ENCODE results near the gene PAX2. TPM values are rescaled to one million over a fixed set of nuclear protein-coding genes. Genes with fewer than 3 reads are reported as not detected.

PAX2 gene
- total RNA-seq, 1 donor, result not detected

DNA sequence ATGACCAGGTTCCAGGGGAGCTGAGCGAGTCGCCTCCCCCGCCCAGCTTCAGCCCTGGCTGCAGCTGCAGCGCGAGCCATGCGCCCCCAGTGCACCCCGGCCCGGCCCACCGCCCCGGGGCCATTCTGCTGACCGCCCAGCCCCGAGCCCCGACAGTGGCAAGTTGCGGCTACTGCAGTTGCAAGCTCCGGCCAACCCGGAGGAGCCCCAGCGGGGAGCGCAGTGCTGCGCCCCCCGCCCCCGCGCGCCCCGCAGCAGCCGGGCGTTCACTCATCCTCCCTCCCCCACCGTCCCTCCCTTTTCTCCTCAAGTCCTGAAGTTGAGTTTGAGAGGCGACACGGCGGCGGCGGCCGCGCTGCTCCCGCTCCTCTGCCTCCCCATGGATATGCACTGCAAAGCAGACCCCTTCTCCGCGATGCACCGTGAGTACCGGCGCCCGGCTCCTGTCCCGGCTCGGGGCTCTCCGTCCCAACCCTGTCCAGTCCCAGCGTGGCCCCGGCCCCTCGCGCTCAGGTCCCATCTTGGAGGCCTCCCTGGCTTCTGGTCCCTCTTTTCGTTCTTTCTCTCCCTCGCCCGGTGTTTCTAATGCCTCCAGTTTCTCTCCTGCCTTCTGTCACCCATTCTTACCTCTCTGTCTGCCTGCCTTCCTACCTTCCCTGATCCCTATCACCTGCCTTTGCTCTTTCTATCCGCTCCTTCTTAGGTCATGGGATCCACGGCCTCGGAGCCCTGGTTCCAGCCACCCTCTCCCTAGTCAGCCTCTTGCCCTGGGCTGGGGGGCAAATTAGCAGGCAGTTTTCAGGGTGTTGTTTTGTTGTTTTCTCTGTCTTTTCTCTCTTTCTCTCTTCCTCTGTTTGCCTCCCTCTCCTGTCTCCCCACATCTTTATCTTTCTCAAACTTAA lies 751 bp downstream of the PAX2 start:
- no peak for DNase-seq (ENCODE audit: low read depth)
- TF ChIP-seq CTCF (IDR thresholded peaks at IDR 0.05; ENCODE audit: insufficient read depth, low read length), result no peak
- no peak overlapping the region for H3K4me3 ChIP-seq (ENCODE audit: low read depth, low read length)

- DNase-seq (ENCODE audit: low read depth), result no peak
- no peak overlapping the region for H3K4me3 ChIP-seq (ENCODE audit: low read depth, low read length)
- TF ChIP-seq CTCF (IDR thresholded peaks at IDR 0.05; ENCODE audit: insufficient read depth, low read length), result no peak
These were observed 1.5 kb downstream of the PAX2 start for GRCh38 chr10:100746784-100747455.

DNA sequence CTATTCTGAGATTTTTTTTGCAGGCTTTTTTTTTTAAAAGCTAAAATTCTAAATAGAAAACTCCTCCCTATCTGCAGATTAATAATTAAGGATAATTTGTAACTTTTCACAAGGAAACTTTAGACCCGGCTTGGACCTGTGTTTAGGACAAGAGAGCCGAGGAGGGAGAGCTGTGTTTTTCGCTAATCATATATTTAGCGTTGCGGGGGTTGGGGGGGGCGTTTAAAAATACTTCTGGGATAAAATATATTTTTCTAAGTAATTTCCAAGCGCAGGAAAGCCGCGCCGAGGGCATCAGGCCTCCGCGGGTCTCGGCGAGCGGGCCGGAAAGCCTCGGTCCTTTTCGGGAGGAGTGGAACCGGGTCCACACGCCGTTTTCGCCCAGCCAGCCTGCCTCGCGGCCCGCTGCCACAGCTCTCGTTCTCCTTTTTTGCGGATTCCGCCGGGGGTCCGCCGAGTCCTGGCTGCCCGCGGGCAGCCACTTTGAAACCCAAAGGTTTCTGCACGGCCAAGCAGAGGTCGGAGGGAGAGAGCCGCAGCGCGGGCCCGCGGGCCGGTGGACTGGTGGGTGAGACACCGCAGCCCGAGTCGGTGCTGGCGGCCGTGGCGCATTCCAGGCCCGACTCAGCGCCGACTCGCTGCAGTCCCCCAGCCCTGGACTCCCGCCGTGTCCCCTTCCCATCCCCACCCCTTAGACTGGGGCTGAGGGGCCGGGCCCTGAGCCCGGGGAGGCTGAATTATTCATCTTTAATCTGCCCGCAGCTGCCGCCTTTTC lies 2.3 kb downstream of the PAX2 start:
- H3K4me3 ChIP-seq (ENCODE audit: low read depth, low read length), result no peak overlapping the region
- DNase-seq (ENCODE audit: low read depth), result no peak
- no peak for TF ChIP-seq CTCF (IDR thresholded peaks at IDR 0.05; ENCODE audit: insufficient read depth, low read length)

GRCh38 chr10:100748231-100749058 lies 3.1 kb downstream of the PAX2 start:
- no peak overlapping the region for H3K4me3 ChIP-seq (ENCODE audit: low read depth, low read length)
- no peak for DNase-seq (ENCODE audit: low read depth)
- no peak for TF ChIP-seq CTCF (IDR thresholded peaks at IDR 0.05; ENCODE audit: insufficient read depth, low read length)

DNA sequence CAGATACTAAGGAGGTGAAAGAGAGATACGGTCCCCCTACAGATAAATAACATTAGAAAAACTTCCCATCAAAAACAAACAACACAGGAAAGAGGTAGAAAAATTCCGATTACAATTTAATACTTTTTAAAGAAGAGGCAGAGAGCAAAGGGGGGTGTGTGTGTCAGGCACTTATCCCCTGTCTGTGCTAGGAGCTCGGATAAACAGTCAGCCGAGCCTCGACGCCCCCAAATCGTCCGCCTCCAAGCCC lies 3.6 kb downstream of the PAX2 start:
- no peak for TF ChIP-seq CTCF (IDR thresholded peaks at IDR 0.05; ENCODE audit: insufficient read depth, low read length)
- no peak for DNase-seq (ENCODE audit: low read depth)
- H3K4me3 ChIP-seq (ENCODE audit: low read depth, low read length), result no peak overlapping the region

Measured in fibroblast of the aortic adventitia (primary cell).